Spleen (tissue), 7 donors: ENCODE data around the gene IDE.

Experiments
- POLR2AphosphoS5 ChIP-seq, 3 donors: sonication (generic); formaldehyde crosslinking; IDR thresholded peaks; one replicate each; pipeline ENCODE4 v1.5.1; 2017; ENCODE audit warnings: antibody characterized with exemption in 3 of 3
- TF ChIP-seq, protein P1 (sequence below), 11 experiments: fragments of 200-600 bp in 7 of 11; fragments of 450-650 bp in 4 of 11; sonication (generic) in 4 of 11; IDR thresholded peaks in 8 of 11; conservative IDR thresholded peaks in 3 of 11; 1 replicate in 7 of 11; 2 replicates in 4 of 11; pipeline versions ENCODE4 v1.4.0 to v1.8.0; 2016 to 2021; ENCODE audit warnings: antibody characterized with exemption in 11 of 11, inconsistent platforms in 4 of 11, mild to moderate bottlenecking in 1 of 11
- donor health status: DM: no; HTN: no; CAD: no; lungs with moderate emphysema.
- donor health status: DM: no; HTN: no; CAD: no.
- donor health status: DM: no; HTN: no; CAD: no.

DNA sequence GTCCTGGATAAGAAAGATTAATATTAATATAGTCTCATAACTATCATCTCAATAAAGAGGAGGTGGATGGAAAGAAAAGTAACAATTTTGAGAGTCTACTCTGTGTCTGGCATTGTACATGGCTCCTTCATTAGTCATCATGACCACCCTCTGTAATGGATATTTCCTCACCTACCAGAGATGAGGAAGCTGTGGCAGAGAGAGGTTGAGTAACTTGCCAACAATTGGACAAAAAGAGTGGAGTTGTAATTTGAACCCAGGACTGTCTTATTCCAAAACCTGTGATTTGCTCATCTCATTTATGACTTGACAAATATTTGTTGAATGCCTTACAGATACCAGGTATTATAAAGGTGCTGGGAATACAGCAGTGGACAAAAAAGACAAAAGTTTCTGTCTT, 2.1 kb upstream of the IDE start:
- TF ChIP-seq, protein P1, sequence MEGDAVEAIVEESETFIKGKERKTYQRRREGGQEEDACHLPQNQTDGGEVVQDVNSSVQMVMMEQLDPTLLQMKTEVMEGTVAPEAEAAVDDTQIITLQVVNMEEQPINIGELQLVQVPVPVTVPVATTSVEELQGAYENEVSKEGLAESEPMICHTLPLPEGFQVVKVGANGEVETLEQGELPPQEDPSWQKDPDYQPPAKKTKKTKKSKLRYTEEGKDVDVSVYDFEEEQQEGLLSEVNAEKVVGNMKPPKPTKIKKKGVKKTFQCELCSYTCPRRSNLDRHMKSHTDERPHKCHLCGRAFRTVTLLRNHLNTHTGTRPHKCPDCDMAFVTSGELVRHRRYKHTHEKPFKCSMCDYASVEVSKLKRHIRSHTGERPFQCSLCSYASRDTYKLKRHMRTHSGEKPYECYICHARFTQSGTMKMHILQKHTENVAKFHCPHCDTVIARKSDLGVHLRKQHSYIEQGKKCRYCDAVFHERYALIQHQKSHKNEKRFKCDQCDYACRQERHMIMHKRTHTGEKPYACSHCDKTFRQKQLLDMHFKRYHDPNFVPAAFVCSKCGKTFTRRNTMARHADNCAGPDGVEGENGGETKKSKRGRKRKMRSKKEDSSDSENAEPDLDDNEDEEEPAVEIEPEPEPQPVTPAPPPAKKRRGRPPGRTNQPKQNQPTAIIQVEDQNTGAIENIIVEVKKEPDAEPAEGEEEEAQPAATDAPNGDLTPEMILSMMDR (IDR thresholded peaks at IDR 0.05 in 8 of 11, conservative IDR thresholded peaks at IDR 0.05 in 3 of 11), result no peak
- TF ChIP-seq POLR2AphosphoS5 (IDR thresholded peaks at IDR 0.05), result no peak
